Measurements from ENCODE around the gene S100PBP.

Gene S100PBP

DNA sequence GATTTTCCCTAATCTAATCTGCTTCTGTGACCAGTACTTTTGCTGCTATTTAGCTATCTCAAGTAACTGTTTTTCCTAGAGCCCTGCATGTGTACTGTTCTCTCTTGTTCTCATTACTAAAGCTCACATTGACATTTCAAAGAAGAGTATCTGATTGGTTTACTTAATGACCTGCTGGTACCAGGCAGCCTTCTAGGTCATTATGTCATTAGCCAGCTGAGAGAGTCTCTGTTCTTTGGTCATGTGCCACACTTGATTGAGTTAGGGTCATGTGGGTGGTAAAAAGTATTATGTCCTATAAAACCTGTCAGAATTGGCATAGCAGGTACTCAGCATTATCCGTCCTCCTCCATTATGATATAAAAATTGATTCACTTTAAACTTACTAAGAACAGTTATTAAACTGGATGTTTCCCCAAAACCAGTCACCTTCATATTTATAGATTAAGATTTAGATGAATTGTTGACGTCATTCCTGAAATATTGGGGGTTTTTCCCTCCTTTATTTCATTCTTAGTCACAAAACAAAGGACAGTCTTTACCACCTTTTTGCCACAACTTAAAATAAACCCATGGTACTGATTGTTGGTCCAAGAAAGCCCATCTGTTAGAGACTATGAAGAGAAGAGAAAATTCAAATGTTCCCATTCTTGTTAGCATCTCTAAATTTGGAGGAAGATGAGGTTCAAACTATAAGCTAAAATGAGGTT lies 31.1 kb downstream of the S100PBP start:
- H3K27me3 ChIP-seq (replicated peaks; ENCODE audit: insufficient read depth, low read length), result no peaks in the 10 kb centered on the region
- H3K4me2 ChIP-seq (ENCODE audit: low read depth, low read length), result no peak overlapping the region
- no peaks in the 10 kb centered on the region for H3K9me3 ChIP-seq (replicated peaks; ENCODE audit: insufficient read depth, low read length)
- H3K36me3 ChIP-seq (replicated peaks; ENCODE audit: insufficient read depth, low read length), result no peaks in the 10 kb centered on the region
- H4K20me1 ChIP-seq (ENCODE audit: insufficient read depth, low read length), result no peaks in the 10 kb centered on the region
- H3K79me2 ChIP-seq (ENCODE audit: low read length), result no peaks in the 10 kb centered on the region
- TF ChIP-seq EZH2phosphoT487 (IDR thresholded peaks at IDR 0.05; ENCODE audit: low read length) (no peak), EZH2 (optimal IDR thresholded peaks at IDR 0.05; ENCODE audit: low read depth, low read length) (no peak)
- TF ChIP-seq, protein P1, sequence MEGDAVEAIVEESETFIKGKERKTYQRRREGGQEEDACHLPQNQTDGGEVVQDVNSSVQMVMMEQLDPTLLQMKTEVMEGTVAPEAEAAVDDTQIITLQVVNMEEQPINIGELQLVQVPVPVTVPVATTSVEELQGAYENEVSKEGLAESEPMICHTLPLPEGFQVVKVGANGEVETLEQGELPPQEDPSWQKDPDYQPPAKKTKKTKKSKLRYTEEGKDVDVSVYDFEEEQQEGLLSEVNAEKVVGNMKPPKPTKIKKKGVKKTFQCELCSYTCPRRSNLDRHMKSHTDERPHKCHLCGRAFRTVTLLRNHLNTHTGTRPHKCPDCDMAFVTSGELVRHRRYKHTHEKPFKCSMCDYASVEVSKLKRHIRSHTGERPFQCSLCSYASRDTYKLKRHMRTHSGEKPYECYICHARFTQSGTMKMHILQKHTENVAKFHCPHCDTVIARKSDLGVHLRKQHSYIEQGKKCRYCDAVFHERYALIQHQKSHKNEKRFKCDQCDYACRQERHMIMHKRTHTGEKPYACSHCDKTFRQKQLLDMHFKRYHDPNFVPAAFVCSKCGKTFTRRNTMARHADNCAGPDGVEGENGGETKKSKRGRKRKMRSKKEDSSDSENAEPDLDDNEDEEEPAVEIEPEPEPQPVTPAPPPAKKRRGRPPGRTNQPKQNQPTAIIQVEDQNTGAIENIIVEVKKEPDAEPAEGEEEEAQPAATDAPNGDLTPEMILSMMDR (IDR thresholded peaks at IDR 0.05; ENCODE audit: low read length), result no peak
- no peak for DNase-seq
- H3K27ac ChIP-seq (ENCODE audit: low read length), result no peak overlapping the region
- no peak overlapping the region for H2AFZ ChIP-seq (ENCODE audit: low read length)
- H3K4me3 ChIP-seq (ENCODE audit: low read length), result no peak overlapping the region
- no peaks in the 10 kb centered on the region for H3K9me2 ChIP-seq (replicated peaks; ENCODE audit: insufficient read depth, low read length)
- no peaks in the 10 kb centered on the region for H3K4me1 ChIP-seq (ENCODE audit: low read length)
- H3F3A ChIP-seq (ENCODE audit: insufficient read depth, low read length), result no peaks in the 10 kb centered on the region
- no peak overlapping the region for H3K9ac ChIP-seq (ENCODE audit: low read length)

DNA sequence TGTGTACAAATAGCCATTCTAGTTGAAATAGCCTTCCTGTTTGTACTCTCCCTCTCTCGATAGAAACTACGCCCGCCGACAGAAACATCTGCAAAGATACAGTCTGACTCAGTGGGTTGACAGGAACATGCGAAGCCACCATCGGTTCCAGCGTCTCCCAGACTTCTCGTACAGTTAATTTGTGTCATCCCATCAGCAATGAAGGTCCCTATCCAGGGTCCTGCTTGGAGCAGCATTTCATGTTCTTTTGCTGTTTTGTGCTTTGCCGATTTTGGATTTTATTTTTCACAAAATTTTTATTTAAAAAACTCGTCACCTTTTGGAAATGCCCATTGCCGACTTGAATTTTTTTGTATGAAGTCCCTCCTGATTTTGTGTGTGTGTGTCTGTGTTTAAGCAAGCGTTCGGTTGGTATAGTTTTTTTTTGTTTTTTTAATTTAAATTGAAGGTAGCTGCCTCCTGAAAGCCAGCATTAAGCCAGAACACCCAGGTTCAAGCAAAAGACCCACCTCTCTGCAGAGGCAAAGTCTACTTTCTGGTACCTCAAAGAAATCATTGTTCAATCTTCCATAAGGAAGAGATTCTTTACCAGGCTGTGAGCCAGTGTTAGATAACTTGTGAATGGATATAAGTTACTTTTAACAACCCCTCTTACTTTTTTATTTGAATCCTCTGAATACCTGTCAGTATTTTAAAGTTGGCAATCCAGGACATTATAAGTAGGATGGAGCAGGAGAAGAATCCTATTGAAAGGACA lies 38.6 kb downstream of the S100PBP start:
- no peak for DNase-seq
- Histone ChIP-seq H3K9me2 (replicated peaks; ENCODE audit: insufficient read depth, low read length) (no peaks in the 10 kb centered on the region), H3K4me2 (ENCODE audit: low read depth, low read length) (no peak overlapping the region), H3K79me2 (ENCODE audit: low read length) (no peaks in the 10 kb centered on the region), H3K9me3 (replicated peaks; ENCODE audit: insufficient read depth, low read length) (no peaks in the 10 kb centered on the region), H3K27ac (ENCODE audit: low read length) (no peak overlapping the region), H3K36me3 (replicated peaks; ENCODE audit: insufficient read depth, low read length) (no peaks in the 10 kb centered on the region), H3K9ac (ENCODE audit: low read length) (no peak overlapping the region), H3K27me3 (replicated peaks; ENCODE audit: insufficient read depth, low read length) (no peaks in the 10 kb centered on the region), H3F3A (ENCODE audit: insufficient read depth, low read length) (no peaks in the 10 kb centered on the region), H2AFZ (ENCODE audit: low read length) (no peak overlapping the region), H3K4me1 (ENCODE audit: low read length) (no peaks in the 10 kb centered on the region), H3K4me3 (ENCODE audit: low read length) (no peak overlapping the region), H4K20me1 (ENCODE audit: insufficient read depth, low read length) (no peaks in the 10 kb centered on the region)
- TF ChIP-seq, protein P1 (IDR thresholded peaks at IDR 0.05; ENCODE audit: low read length), result no peak
- TF ChIP-seq EZH2phosphoT487 (IDR thresholded peaks at IDR 0.05; ENCODE audit: low read length), result no peak
- TF ChIP-seq EZH2 (optimal IDR thresholded peaks at IDR 0.05; ENCODE audit: low read depth, low read length), result no peak

DNA sequence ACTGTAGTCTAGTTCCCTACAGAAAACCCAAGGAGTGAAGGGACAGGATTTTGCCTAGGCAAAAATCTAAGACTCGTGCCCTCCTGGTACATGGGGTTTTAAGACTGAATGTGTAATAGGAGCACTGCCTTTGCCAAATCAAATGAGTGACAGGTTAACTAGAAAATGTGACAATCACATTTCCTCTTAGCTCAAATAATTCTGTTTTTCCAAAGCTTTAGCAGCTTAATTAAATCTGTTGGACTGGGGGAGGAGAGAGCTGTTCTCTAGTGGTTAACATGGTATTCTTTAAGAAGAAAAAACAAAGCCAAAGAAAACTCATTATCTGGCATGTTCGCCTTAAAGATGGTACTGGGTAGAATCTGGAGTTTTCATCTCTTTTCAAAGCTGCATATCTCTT lies 40.7 kb downstream of the S100PBP start:
- H3K36me3 ChIP-seq (replicated peaks; ENCODE audit: insufficient read depth, low read length), result no peaks in the 10 kb centered on the region
- H3K27me3 ChIP-seq (replicated peaks; ENCODE audit: insufficient read depth, low read length), result no peaks in the 10 kb centered on the region
- no peaks in the 10 kb centered on the region for H3K9me2 ChIP-seq (replicated peaks; ENCODE audit: insufficient read depth, low read length)
- no peaks in the 10 kb centered on the region for H3K4me1 ChIP-seq (ENCODE audit: low read length)
- no peak for DNase-seq
- no peak overlapping the region for H3K9ac ChIP-seq (ENCODE audit: low read length)
- H3K9me3 ChIP-seq (replicated peaks; ENCODE audit: insufficient read depth, low read length), result no peaks in the 10 kb centered on the region
- H3K27ac ChIP-seq (ENCODE audit: low read length), result no peak overlapping the region
- H3K4me2 ChIP-seq (ENCODE audit: low read depth, low read length), result no peak overlapping the region
- TF ChIP-seq EZH2 (optimal IDR thresholded peaks at IDR 0.05; ENCODE audit: low read depth, low read length) (no peak), EZH2phosphoT487 (IDR thresholded peaks at IDR 0.05; ENCODE audit: low read length) (no peak)
- TF ChIP-seq, protein P1 (IDR thresholded peaks at IDR 0.05; ENCODE audit: low read length), result no peak
- H3K4me3 ChIP-seq (ENCODE audit: low read length), result no peak overlapping the region
- no peak overlapping the region for H2AFZ ChIP-seq (ENCODE audit: low read length)
- no peaks in the 10 kb centered on the region for H4K20me1 ChIP-seq (ENCODE audit: insufficient read depth, low read length)
- no peaks in the 10 kb centered on the region for H3K79me2 ChIP-seq (ENCODE audit: low read length)
- H3F3A ChIP-seq (ENCODE audit: insufficient read depth, low read length), result no peaks in the 10 kb centered on the region
